GM19328 (cell line): Measurements from ENCODE around the gene MRGPRE.

ENCODE experiments used
- ATAC-seq: cut with Tn5 transposase; IDR thresholded peaks from one replicate; pipeline ENCODE4 v1.9.1; 2021; ENCODE audit warnings: mild to moderate bottlenecking, moderate library complexity; ENCODE audit not compliant: unreplicated experiment

The MRGPRE gene

DNA sequence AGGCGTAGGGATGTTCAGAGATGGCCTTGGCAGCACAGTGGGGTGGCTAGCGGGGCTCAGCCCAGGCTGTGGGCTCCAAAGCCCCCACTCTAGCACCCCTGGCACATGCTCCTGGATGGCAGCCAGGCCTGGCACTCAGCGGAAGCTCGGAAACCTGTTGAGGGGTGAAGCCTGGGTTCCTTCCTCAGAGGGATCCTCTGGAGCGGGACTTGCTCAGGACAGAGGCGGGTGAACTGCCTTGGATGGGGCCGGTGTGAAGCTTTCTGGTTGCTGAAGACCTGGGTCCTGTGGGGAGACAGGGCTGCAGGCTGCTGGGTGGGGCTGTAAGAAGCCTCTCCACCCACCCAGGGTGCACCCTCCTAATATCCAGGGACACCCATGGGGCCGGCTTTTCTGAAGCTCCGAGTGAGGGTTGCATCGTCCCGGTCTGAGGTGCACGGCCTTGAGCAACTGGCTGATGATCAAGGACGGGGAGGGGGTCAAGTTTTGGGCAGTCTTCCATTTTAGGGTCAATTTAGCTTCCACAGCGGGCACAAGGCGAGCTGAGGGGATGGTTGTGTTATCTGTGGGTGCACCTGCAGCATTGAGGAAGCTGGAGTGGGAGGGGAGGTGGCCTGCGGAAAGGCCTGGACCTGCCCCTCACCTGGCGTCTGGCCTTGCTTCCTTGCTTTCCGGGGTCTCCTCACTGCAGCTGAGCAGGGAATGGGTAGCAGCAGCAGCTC is 5.2 kb downstream of the MRGPRE start:
- ATAC-seq = no peak

DNA sequence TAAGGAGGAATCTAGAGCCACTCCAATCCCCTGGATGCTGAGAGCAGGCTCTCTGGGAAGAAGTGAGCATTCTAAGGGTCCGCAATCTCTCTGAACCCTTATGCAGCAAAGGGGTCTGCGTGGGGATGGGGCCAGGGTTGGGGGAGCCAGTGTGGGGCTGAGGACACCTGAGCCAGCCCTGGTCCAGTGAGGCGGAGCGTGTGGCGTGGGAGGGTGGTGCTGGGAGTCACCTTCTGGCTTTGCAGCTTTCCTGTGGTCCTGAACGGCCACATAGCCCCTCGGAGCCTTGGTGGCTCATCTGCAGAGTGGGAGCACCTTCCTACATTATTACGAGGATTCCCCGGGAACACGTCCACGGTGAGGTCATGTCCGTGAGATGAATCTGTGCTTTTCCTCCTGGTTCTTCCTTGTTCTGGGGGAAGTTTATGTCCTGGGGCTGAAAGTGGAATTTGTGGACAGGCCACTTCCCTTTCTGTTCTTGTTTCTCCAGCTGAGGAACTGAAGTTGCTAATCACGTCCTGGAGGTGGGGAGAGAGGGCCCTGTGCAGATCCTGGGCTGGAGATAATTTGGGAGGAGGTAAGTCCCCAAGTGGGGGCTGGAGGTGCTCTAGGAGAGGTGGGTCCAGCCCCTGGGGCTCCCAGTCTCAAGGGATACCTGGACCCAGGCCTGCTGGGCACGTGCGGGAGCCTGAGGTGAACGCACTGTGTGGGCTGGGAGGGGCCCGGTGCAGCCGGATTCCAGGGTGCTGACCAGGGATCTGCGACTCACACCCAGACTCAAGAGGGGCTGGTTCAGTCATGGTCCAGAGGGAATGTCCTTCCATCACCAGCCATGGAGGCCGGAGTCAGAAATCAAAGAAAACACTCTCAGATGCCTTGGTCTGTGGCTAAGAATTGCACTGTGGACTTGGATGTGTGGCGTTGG is 6.1 kb downstream of the MRGPRE start:
- ATAC-seq = no peak

DNA sequence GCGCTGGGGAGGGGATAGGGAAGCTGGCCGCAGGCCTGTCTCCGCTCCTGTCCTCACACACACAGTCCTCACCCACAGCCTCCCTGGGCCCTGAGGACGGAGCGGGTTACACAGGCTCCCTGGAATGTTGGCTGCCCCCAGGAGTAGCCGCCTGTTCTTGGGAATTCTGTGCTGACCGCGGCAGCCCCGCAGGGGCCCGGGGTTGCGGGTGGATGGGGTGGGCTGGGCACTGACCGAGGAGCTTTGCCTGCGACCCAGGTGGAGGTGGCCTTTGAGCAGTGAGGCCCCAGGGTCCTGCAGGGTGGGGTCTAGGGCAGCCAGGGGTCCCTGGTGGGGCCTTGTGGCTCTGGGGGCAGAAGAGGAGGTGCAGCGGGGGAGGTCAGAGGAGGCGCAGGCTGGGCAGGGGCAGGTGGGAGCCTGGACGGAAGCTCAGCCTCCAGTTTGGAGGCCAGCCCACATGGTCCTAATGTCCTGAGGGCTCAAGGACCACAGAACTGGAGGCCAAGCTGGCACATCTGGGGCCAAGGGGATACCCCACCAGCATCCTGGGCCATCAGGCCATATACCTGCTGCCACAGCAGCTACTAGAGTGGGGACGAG is 7.0 kb downstream of the MRGPRE start:
- no peak for ATAC-seq

DNA sequence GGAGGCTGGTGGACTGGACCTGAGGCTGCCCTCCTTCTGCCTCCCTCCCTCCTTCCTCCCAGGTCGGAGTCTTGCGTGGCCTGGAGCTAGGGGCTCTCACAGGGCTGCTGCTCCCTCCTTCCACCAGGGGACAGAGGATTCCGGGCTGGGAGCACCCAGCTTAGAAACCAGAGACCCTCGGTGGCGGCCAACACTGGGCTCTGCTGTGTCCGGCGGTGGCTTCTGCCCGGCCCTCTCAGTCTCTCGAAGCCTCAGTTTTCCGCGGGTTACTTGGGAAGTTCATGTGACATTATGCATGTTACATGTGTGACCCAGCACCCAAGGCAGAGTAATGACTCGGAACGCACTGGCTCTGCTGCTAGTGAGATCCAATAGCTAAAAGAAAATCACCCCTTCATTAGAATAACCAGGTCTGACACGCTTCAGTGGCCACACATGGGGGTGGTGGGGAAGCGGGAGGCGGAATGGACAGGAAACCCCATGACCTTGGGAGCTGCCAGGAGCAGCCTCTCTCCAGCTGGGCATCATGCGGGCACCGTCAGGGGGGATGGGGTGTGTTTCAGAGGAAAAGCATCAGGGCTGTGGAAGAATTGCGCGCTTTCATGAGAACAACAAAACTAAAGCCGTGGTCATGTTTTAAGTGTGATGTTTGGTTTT is 7.7 kb downstream of the MRGPRE start:
- no peak for ATAC-seq

DNA sequence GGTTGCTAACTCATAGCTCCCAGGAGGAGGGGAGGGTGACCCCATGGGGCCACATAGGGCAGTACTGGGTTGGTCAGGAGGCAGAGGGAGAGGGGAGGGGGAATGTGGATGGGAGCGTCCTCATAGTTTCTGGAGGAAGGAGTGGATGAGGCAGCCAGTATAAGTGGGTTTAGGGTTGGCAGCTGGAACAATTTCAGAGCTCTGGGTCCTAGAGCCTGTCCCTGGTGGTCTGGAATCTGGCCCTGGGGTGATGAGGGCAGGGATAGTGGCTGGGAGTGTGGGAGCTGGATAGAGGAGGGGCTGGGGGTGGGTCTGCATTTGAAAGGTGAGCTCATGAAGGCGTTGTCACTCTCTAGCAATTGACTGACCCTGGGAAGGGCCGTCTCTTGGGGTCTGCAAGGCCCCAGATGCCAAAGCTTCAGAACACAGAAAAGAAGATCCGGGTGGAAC is 8.3 kb downstream of the MRGPRE start:
- no peak for ATAC-seq

DNA sequence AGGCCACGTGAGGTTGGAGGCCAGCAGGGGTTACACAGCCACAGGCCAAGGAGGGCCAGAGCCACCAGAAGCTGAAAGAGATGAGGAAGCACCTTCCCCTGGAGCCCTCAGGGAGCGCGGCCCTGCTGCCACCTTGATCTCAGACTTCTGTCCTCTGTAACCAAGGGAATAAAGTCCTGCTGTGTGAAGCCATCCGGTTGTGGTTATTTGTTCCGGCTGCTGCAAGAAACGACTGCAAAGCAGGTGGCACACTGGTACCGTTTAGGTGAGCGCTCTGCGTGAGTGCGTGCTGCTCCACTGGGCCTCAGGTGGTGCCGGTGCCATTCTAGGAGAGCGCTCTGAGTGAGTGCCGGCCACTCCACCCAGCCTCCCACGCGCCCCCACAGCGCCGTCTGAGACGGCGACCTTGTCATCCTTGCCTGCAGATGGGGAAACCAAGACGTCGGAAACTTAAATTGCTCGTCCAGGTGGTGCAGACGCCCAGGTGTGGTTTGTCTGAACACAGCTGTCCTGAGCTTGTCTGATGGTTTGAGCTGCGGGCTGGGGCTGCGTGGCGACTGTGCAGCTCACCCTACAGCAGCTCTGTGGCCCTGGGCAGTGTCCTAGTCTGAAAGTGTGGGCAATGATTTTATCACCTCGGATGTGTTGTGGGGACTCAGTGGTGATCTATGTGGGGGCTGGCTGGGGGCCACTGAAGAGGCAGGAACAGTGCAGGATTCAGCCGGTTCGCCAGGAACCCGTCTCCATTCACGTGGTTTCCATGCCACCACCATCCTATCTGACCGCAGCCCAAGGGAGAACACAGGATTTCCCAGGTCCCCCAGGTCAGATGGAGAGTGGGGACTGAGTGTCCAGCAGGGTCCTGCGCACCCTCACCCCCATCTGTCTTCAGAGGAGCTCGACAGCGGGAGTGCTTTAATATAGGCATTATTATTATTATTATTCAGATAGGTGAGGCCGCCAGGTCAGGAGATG is 9.0 kb downstream of the MRGPRE start:
- no peak for ATAC-seq

DNA sequence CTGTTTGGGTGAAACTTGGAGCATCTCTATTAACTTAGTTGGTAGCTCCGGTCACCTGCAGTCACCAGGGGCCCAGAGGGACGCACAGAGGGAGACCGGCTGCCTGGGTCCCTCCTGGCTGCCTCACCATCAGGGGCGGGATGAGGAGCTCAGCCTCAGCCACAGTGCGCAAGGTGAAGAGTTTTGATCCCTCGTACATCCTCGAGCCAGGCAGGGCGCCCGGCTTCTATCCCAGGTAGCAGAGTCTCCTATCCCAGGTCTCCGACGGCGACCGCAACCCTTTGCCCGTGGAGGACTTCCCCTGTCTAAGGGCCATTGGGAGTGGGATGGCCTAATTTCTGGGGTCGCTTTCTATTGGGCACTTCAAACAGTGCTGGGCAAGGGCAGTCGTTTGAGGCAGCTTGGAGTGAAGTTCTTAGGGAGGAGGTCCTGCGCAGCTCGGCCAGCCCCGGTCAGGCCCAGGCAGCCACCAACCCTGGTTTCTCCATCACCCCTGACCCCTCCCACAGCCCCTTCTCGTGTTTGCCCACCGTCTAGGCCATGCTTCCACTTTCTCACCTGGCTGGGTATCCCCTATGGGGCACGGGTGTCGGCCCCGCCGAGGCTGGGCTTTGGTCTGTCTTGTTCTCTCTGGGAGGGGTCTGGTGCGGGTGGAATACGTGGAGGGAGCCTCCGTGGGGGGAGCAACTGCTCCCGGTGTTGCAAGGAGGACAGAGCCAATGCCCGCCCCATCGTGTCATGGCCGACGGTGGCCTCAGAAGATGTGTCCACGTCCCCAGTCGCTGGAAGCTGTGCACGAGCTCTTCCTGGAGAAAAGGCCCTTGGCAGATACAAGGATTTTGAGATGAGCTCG is 10.0 kb downstream of the MRGPRE start:
- no peak for ATAC-seq

DNA sequence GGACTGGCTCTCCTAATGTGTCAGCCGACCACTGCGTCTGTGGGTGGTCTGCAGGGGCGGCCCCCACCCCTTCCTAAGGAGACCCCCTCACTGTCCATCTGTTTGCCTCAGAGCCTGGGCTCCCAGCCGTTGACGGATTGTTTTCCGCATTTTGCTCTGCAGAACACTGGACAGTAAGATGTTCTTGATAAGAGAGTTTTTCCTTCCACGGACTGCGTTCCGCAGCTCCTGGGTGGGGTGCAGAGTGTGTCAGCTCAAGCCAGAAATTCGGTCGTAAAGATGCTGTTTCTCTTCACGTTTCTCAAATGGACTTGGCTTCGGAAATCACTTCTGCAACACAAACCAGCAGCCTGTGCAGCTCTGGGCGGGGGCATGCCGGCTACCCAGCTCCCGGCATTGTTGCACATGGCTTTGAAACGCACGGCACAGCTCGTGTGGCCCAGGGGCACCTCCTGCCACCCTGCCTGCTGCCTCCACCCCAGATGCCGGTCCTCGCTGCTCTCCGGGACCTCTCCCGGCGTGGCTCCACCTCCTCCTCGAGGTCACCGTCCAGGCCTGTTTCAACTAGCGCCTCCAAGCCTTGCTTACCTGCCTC is 10.7 kb downstream of the MRGPRE start:
- ATAC-seq = no peak

DNA sequence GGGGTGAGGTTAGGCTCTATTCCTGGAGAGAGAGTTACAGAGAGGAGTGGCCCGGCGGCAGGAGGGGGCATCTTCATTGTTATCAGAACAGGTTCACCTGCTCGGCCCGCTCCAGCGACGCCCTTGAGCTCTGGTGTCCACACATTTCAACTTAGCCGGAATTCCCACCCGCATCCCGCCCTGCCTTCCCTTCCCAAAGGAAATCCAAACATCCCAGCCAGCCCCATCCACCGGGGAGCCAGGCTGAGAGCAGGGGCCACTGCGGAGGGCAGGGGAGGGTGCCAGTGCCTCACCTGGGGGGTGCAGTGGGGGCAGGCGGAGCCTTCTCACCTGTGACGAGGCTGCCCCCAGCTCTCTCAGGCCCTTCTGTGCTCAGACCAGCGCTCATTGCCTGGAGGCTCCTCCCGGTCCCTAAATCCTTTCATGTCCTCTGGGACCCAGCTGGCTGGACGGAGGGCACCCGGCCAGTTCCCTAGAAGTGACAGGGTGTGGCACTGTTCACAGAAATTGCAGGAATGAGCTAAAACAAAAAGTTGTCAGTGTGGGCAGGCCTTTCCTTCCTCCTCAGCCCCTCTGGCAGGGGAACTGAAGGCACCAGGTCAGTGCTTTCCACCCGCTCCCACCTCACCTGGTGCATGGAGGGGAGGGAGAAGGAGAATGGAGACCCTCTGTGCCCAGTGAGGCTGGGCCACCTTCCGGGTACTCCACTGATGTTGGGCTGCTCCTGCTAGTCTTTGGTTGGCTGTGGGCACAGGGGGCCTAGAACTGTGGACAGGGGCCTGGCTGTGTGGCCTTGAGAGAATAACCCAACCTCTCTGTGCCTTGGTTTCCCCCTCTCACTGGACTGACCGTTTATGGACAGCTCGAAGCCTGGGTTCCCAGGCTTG is 11.5 kb downstream of the MRGPRE start:
- ATAC-seq = no peak

DNA sequence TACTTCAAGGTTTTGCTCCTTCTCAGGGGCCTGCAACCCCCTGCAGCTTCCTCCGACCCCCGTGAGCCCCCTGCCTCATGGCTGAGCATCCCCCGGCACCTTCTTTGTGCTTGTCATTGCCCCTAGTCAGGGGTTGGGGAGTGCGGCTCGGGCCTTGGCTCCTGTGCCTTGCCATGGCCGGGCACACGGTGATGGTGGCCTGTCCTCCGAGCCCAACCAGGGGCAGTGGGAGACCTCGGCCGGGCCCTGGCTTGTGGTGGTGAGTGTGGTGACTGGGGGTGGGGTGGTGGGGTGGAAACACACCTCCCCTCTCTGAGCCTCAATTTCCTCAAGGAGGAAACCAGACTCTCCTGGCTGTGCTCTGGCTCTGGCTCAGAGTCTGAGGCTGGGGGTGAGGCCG is 12.1 kb downstream of the MRGPRE start:
- no peak for ATAC-seq

DNA sequence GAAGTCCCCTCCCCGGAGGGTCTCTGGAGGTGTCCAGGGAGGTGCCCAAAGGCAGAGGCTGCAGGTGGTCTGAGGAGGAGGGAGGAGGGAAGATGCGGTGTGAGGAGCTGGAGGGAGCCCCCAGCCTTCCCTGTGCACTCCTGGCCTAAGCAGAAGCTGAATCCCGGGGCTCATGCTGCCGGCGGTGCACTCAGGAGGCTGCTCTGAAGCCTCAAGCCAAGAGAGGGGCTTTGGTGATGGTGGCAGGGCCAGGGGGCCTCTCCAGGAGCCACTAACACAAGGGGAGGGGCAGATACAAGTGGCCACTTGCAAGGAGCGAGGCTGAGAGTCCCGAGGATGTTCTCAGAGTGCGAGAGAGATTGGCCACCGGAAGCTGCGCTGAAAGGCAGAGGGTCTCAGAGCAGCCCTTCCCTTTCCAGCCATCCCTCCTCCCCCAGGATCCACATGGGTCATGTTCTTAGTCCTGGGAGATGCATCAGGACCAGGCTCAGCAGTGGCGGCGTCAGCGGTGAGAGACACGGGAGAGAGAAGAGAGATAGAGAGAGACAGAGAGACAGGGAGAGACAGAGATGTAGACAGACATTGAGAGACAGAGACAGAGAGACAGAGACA is 12.8 kb downstream of the MRGPRE start:
- no peak for ATAC-seq

DNA sequence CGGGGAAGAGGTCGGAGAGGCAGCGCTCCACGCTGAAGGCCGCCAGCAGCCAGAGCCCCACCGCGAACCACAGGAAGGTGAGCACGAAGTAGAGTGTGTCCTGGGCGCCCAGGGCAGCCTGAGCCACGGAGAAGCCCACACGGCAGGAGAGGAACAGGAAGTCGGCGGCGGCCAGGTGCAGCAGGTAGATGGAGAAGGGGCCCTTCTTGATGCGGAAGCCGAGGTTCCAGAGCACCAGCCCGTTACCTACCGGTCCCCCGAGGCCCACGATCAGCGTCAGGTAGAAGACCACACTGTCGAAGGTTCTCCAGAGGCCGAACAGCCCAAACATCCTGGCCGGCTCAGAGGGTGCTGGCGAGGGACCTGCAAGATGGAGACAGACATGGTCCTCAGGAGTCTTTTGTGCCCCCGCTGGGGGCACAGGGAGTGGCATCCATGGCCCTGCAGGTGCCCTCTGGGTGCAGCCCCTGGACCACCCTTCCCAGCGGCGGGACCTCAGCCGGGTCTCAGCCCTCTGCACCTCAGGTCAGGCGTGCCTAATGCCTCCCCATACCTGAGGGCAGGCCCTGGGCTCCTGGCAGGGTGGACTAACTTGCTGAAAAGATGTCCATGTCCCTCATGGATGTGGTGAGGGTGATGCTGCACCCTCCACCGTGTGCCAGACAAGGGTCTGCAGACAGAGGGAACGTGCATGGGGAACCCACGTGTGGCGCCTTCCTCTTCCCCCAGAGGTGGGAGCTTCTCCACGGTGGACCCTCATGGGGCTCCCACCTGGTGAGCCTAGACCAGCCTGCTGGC is 13.5 kb downstream of the MRGPRE start, which contains the start of gene MRGPRG:
Gene MRGPRG, minus strand, starts transcription at position 331 of the 798 bp plus-strand sequence. Its CDS starts 0 bp downstream, at position 331.
- no peak for ATAC-seq

DNA sequence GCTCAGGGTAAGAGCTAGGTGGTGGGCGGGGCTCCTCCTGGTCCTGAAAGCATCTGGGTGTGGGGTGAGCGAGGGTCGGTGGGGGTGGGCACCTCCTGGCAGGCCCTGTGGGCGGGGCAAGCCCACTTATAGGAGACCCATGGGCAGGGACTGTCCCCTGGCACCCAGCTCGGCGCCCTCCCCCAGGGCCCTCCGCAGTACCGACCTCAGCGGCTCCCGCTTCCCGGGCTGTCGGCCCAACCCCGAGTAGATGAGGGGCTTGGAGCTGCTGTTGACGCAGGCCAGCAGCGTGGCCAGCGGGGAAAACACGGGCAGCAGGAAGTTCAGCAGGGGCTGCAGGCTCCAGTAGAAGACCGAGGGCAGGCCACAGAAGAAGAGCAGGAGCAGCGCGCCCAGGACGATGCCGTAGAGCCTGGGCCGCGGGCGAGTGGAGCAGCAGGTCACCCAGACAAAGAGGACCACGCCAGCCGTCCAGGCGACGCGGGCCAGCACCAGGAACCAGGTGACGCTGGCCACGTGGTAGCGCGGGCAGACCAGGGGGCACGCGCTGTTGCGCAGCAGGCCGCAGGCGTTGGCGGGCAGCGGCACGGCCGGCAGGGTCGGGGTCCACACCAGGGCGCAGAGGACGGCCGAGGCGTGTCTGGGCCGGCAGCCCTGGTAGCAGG is 14.3 kb downstream of the MRGPRE start:
- no peak for ATAC-seq

DNA sequence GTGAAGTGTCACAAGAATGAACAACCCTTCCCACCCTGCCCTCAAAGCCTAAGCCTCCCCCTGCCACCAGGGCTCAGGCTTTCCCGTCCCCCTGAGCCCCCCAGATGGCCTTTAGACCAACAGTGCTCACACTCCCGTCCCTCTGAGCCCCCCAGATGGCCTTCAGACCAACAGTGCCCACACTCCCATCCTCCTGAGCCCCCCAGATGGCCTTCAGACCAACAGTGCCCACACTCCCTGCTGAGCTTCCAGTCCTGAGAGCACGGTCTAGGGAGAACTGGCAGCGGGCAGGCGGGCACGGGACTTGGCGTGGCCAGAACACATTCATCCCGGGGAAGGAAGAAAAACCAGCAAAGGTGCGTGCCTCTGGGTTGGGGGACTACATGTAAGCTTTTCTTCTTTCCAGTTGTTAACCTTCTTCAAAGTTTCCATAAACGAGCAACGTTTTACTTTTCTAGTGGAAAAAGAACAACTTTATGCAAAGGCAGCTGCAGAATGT is 16.1 kb downstream of the MRGPRE start:
- no peak for ATAC-seq

DNA sequence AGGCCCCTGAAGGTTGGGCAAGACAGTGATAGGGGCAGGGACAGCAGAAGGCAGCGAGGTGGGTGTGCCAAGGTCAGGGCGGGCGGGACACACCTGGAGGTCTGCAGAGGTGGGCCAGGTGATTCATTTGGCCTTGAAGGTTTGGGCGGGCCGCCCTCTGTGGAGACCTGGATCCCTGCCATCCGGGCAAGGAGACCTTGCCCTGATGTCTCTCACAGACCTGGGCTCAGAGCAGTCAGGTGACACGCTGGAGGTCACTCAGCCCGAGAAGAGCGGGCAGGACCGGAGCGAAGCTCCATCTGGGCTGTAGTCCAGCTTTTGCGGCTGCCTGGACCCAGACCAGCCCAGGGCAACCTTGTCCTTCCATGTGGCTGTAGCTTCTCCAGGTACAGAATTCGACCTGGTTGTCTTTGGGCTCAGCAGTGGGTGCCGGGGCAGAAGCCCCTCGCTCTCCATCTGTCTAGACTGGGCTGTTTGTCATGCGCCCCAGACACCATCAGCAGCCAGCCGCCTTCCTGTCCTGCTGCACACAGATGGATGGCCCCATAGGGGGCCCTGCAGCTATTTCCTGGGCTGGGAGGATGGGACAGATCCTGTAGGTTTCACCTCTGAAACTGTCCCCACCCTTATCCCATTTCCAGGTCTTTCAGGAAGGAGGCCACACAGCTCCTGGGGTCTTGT is 16.7 kb downstream of the MRGPRE start:
- no peak for ATAC-seq
